GM12878 (cell line): ENCODE data around the gene OTUD4. TPM values are rescaled to one million over a fixed set of nuclear protein-coding genes. Genes with fewer than 3 reads are reported as not detected.
A peak's percentile ranks its signal among the peaks of the same experiment; 100 is the strongest.

ENCODE experiments used
- ATAC-seq: fragments of 200-7000 bp; cut with Tn5 transposase; 3 replicates; pipeline ENCODE4 v1.9.1; 2020; ENCODE audit warnings: mild to moderate bottlenecking, moderate library complexity
- BruUV-seq: library from RNA; stranded (reverse); fragments of 400-500 nt; replicated peaks from 2 replicates; lab custom pipeline; 2021; lab: Mats Ljungman, UMichigan
- CTCF ChIA-PET: fragments of 300-600 bp; sonication (Branson Sonifier 250); formaldehyde crosslinking; extraction: SDS; loops from one replicate; lab custom pipeline; 2021; ENCODE audit warnings: inconsistent platforms; lab: Yijun Ruan, JAX
- POLR2A ChIA-PET: fragments of 350-600 bp; formaldehyde crosslinking; extraction: SDS; loops from one replicate; lab custom pipeline; 2021; ENCODE audit warnings: inconsistent platforms; lab: Charles Lee
- RAD21 ChIA-PET: fragments of 300-600 bp; sonication (Branson Sonifier 250); formaldehyde crosslinking; loops from one replicate; lab custom pipeline; 2023; ENCODE audit warnings: antibody characterized with exemption; ENCODE audit not compliant: unreplicated experiment; lab: Charles Lee
- SMC1A ChIA-PET: fragments of 300-600 bp; sonication (Branson Sonifier 250); formaldehyde crosslinking; loops from one replicate; lab custom pipeline; 2023; ENCODE audit not compliant: unreplicated experiment, uncharacterized antibody; lab: Charles Lee
- DNase-seq: peaks from one replicate; pipeline ENCODE4 v3.0.0-alpha.2; 2011; ENCODE audit warnings: low read depth, low spot score
- FAIRE-seq: peaks from 3 replicates; lab custom pipeline; 2011; peaks lifted over from hg19 to GRCh38; lab: Jason Lieb, UNC
- H2AFZ ChIP-seq: 2 replicates; pipeline ENCODE4 v1.6.0; 2011; ENCODE audit warnings: low read depth, low read length, control low read depth; ENCODE audit not compliant: control insufficient read depth
- H3K27ac ChIP-seq: 2 replicates; pipeline ENCODE4 v1.5.1; 2011; ENCODE audit warnings: control low read depth; ENCODE audit not compliant: control insufficient read depth, insufficient read depth
- H3K27me3 ChIP-seq, 2 experiments: replicated peaks in 1 of 2; 2 replicates each; pipeline versions ENCODE4 v1.6.0 to v1.6.1; 2011; ENCODE audit warnings: low read length in 1 of 2; ENCODE audit not compliant: control insufficient read depth in 2 of 2, insufficient read depth in 2 of 2
- H3K36me3 ChIP-seq, 2 experiments: 2 replicates each; pipeline ENCODE4 v1.5.1; 2011; ENCODE audit warnings: low read length in 1 of 2; ENCODE audit not compliant: control insufficient read depth in 2 of 2, insufficient read depth in 2 of 2
- H3K4me1 ChIP-seq: 2 replicates; pipeline ENCODE4 v1.6.1; 2011; ENCODE audit warnings: mild to moderate bottlenecking, low read length, moderate library complexity, mixed read lengths; ENCODE audit not compliant: control insufficient read depth, insufficient read depth
- H3K4me2 ChIP-seq: 2 replicates; pipeline ENCODE4 v1.6.0; 2011; ENCODE audit warnings: control low read depth; ENCODE audit not compliant: control insufficient read depth, insufficient read depth
- H3K4me3 ChIP-seq: fragments of 200-600 bp; sonication (generic); 2 replicates; pipeline ENCODE4 v1.5.1; 2016
- H3K79me2 ChIP-seq: 2 replicates; pipeline ENCODE4 v1.6.0; 2011; ENCODE audit warnings: low read length; ENCODE audit not compliant: control insufficient read depth, insufficient read depth
- H3K9ac ChIP-seq: 2 replicates; pipeline ENCODE4 v1.8.0; 2011; ENCODE audit warnings: low read length, control low read depth, mixed read lengths; ENCODE audit not compliant: control insufficient read depth, insufficient read depth
- H3K9me3 ChIP-seq: replicated peaks from 3 replicates; pipeline ENCODE4 v1.5.1; 2011; ENCODE audit warnings: mild to moderate bottlenecking, low read length; ENCODE audit not compliant: control insufficient read depth, insufficient read depth
- H4K20me1 ChIP-seq: 2 replicates; pipeline ENCODE4 v1.6.0; 2011; ENCODE audit not compliant: control insufficient read depth, insufficient read depth
- BHLHE40 ChIP-seq, 2 experiments: fragments of 450-650 bp in 1 of 2; IDR thresholded peaks; 2 replicates each; pipeline ENCODE4 v1.6.1; 2011 to 2017; ENCODE audit warnings: low read depth in 2 of 2, borderline replicate concordance in 1 of 2, improper control_type of control experiment in 1 of 2, low read length in 1 of 2, mild to moderate bottlenecking in 1 of 2
- CBX3 ChIP-seq: fragments of 200-600 bp; sonication (generic); IDR thresholded peaks from 2 replicates; pipeline ENCODE4 v1.6.1; 2016; ENCODE audit warnings: low read depth, borderline replicate concordance
- ETV6 ChIP-seq, 2 experiments: fragments of 450-650 bp in 1 of 2; IDR thresholded peaks in 1 of 2; conservative IDR thresholded peaks in 1 of 2; 2 replicates each; pipeline ENCODE4 v1.6.1; 2014; ENCODE audit warnings: antibody characterized with exemption in 1 of 2, borderline replicate concordance in 1 of 2, low read depth in 1 of 2, mild to moderate bottlenecking in 1 of 2, moderate library complexity in 1 of 2
- FOXK2 ChIP-seq: fragments of 450-650 bp; IDR thresholded peaks from 2 replicates; pipeline ENCODE4 v1.6.1; 2017; ENCODE audit warnings: mild to moderate bottlenecking, moderate library complexity
- JUNB ChIP-seq: IDR thresholded peaks from 2 replicates; pipeline ENCODE4 v1.6.1; 2016; ENCODE audit warnings: antibody characterized with exemption, mild to moderate bottlenecking
- MEF2A ChIP-seq: IDR thresholded peaks from 2 replicates; pipeline ENCODE4 v1.6.1; 2011; ENCODE audit warnings: low read depth, mild to moderate bottlenecking, low read length, moderate library complexity; ENCODE audit not compliant: insufficient read depth
- NFIC ChIP-seq: IDR thresholded peaks from 2 replicates; pipeline ENCODE4 v1.6.1; 2012; ENCODE audit warnings: low read depth, mild to moderate bottlenecking, inconsistent platforms, low read length, moderate library complexity
- RUNX3 ChIP-seq: IDR thresholded peaks from 2 replicates; pipeline ENCODE4 v1.6.1; 2012; ENCODE audit warnings: low read length, inconsistent platforms
- SIN3A ChIP-seq: IDR thresholded peaks from 2 replicates; pipeline ENCODE4 v1.6.1; 2012; ENCODE audit warnings: low read depth, low read length, improper control_type of control experiment
- ZNF274 ChIP-seq: IDR thresholded peaks from one replicate; pipeline ENCODE4 v1.8.0; 2011; ENCODE audit not compliant: insufficient read length, insufficient read depth
- WGBS: methylation state at CpG from one replicate; pipeline ENCODE4 v1.1.6; 2016; ENCODE audit warnings: low lambda C conversion rate; ENCODE audit not compliant: insufficient replicate concordance, insufficient coverage; ENCODE audit errors: missing lambda C conversion rate; 5-methylcytosine and 5-hydroxymethylcytosine counted together
- in situ Hi-C: fragments of 300-500 bp; cut with MboI; formaldehyde crosslinking; loops from 9 replicates; pipeline ENCODE4 v1.14.3; 2018; ENCODE audit warnings: mixed read lengths
- intact Hi-C: fragments of 100-400 bp; cut with micrococcal nuclease; formaldehyde crosslinking; loops from one replicate; pipeline ENCODE4 v1.14.2; 2022; ENCODE audit not compliant: unreplicated experiment
- polyA plus RNA-seq, 11 experiments: library from polyadenylated mRNA; depleted of rRNA in 4 of 11; unstranded in 6 of 11; stranded (reverse) in 5 of 11; fragments of >200 nt; fragmentation: Nextera tagmentation in 4 of 11; fragmentation: Illumina TruSeq in 1 of 11; extraction: Ambion mirVana in 4 of 11; extraction: Trizol in 1 of 11; gene quantifications; 1 replicate in 1 of 11; 2 replicates in 10 of 11; pipeline versions ENCODE4 v1.2.1 to v1.2.3, GENCODE V29; 2011 to 2016; ENCODE audit warnings: inconsistent platforms in 2 of 11, missing spikeins in 2 of 11, low read depth in 1 of 11
- total RNA-seq, 4 experiments: library from RNA; depleted of rRNA in 3 of 4; stranded (reverse); fragments of >200 nt in 3 of 4; fragmentation: Illumina TruSeq in 1 of 4; extraction: Trizol in 1 of 4; gene quantifications; 2 replicates each; pipeline versions ENCODE4 v1.2.1 to v1.2.3, GENCODE V29; 2013 to 2021
- TF ChIP-seq, protein P1 (sequence below): fragments of 450-650 bp; formaldehyde crosslinking; IDR thresholded peaks from 2 replicates; pipeline ENCODE4 v1.5.0; 2022; ENCODE audit warnings: mild to moderate bottlenecking, missing genetic modification characterization

OTUD4 gene
- total and polyA plus RNA-seq, 10 of the 15 experiments (the other 5 are each of a cell fraction or from before 2014, with no cell fraction given): 2.2 to 26.3 (median 14.2) TPM

DNA sequence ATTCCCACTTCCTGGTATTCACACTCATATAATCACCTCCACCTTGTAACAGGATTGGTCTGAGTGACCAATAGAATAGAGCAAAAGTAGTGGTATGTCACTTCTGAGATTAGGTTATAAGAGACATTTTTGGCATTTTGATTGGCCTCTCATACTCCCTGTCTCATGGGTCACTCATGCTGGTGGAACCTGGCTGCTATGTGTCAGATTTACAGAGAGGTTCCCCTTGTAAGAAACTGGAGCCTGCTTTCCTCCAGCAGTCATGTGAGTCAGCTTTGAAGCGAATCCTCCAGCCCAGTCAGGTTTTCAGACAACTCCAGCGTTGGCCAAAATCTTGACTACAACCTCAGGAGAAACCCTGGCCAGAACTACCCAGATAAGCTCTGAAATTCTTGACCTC lies 2.6 kb upstream of the OTUD4 start:
- no peak overlapping the region for H3K9ac ChIP-seq
- SMC1A ChIA-PET: interaction anchor here (0.8 to 3.6 kb wide), 5 partner anchors 8 to 38 kb away, joined by 3 to 17 read pairs (median 4); no protein-coding TSS in a partner anchor
- 94% methylated on average over 2 of the region's 2 CpGs for WGBS
- no peaks in the 10 kb centered on the region for H4K20me1 ChIP-seq
- no peak for DNase-seq
- H3K36me3 ChIP-seq: no peaks in the 10 kb centered on the region
- no peak overlapping the region for H2AFZ ChIP-seq
- POLR2A ChIA-PET: no interaction called here
- H3K4me2 ChIP-seq: no peak overlapping the region
- no peak for FAIRE-seq
- no TSS peak for BruUV-seq
- CTCF ChIA-PET: interaction anchor here (2.1 kb wide), 1 partner anchor 34 kb away, joined by 7 read pairs; no protein-coding TSS in a partner anchor
- H3K9me3 ChIP-seq: no peaks in the 10 kb centered on the region
- intact Hi-C loops: loop anchor here (5.0 to 10.0 kb wide), 2 partner anchors 754 to 1092 kb away; partner anchors contain the start of gene ZNF827
- H3K79me2 ChIP-seq: peaks cover 17% of the 10 kb centered on the region
- no peak for TF ChIP-seq FOXK2
- no peak for TF ChIP-seq ZNF274
- H3K27ac ChIP-seq: no peak overlapping the region
- peaks cover 32% of the 10 kb centered on the region for H3K4me1 ChIP-seq
- RAD21 ChIA-PET: no interaction called here
- in situ Hi-C loops: no loop called here
- H3K4me3 ChIP-seq: no peak overlapping the region
- ATAC-seq: no peak
- H3K27me3 ChIP-seq: no peaks in the 10 kb centered on the region

DNA sequence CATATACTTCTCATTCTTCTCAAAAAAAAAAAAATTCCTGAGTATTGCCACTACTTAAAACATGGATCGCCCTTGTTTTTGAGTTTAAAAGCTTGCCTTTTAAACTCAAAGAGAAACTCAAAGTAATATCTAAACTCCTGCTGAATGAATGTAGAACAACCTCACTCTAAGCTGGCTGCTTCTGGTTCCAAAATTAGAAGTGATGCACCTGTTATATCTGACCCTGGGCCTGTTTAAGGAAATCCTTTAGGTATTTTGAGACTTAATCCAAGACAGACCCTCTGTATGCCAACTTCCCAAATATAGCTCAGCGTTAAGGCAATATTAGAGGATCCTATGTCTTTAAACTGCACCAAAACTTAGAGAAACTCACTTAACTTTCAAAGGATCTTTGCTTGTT lies 1.8 kb upstream of the OTUD4 start:
- no peaks in the 10 kb centered on the region for H3K9me3 ChIP-seq
- H4K20me1 ChIP-seq: no peaks in the 10 kb centered on the region
- WGBS: 26% methylated on average over 2 of the region's 2 CpGs
- no peaks in the 10 kb centered on the region for H3K27me3 ChIP-seq
- H3K36me3 ChIP-seq: no peaks in the 10 kb centered on the region
- peak overlapping the region; percentile 45 for H3K27ac ChIP-seq
- no peak overlapping the region for H3K4me3 ChIP-seq
- ChIA-PET SMC1A (interaction anchor here (0.7 to 3.6 kb wide), 5 partner anchors 9 to 428 kb away, joined by 3 to 17 read pairs (median 5); no protein-coding TSS in a partner anchor), POLR2A (interaction anchor here (0.5 to 1.2 kb wide), 8 partner anchors 9 to 623 kb away, joined by 3 to 5 read pairs (median 4); no protein-coding TSS in a partner anchor), CTCF (interaction anchor here (0.5 to 2.1 kb wide), 3 partner anchors 34 to 280 kb away, joined by 3 to 7 read pairs (median 3); no protein-coding TSS in a partner anchor), RAD21 (interaction anchor here (0.6 to 1.5 kb wide), 5 partner anchors 9 to 81 kb away, joined by 3 to 4 read pairs (median 3); no protein-coding TSS in a partner anchor)
- peaks cover 30% of the 10 kb centered on the region for H3K4me1 ChIP-seq
- DNase-seq: no peak
- no peak for ATAC-seq
- no peak overlapping the region for H3K9ac ChIP-seq
- no peak for FAIRE-seq
- peaks cover 25% of the 10 kb centered on the region for H3K79me2 ChIP-seq
- BruUV-seq: no TSS peak
- H2AFZ ChIP-seq: peak overlapping the region; percentile 55
- in situ Hi-C loops (no loop called here), intact Hi-C loops (loop anchor here (5.0 to 10.0 kb wide), 2 partner anchors 755 to 1093 kb away; partner anchors contain the start of gene ZNF827)
- peak overlapping the region; percentile 50; the same call in 1 of the 2 replicates for H3K4me2 ChIP-seq
- peak; percentile 72 for TF ChIP-seq JUNB
- peak; percentile 54 for TF ChIP-seq RUNX3
- TF ChIP-seq BHLHE40 (IDR thresholded peaks at IDR 0.05; ENCODE audit: borderline replicate concordance in 1 of 2, low read depth in 2 of 2, low read length in 1 of 2): no peak
- no peak for TF ChIP-seq SIN3A
- TF ChIP-seq MEF2A: peak; percentile 92
- TF ChIP-seq NFIC: peak; percentile 73
- no peak for TF ChIP-seq CBX3
- TF ChIP-seq, protein P1, sequence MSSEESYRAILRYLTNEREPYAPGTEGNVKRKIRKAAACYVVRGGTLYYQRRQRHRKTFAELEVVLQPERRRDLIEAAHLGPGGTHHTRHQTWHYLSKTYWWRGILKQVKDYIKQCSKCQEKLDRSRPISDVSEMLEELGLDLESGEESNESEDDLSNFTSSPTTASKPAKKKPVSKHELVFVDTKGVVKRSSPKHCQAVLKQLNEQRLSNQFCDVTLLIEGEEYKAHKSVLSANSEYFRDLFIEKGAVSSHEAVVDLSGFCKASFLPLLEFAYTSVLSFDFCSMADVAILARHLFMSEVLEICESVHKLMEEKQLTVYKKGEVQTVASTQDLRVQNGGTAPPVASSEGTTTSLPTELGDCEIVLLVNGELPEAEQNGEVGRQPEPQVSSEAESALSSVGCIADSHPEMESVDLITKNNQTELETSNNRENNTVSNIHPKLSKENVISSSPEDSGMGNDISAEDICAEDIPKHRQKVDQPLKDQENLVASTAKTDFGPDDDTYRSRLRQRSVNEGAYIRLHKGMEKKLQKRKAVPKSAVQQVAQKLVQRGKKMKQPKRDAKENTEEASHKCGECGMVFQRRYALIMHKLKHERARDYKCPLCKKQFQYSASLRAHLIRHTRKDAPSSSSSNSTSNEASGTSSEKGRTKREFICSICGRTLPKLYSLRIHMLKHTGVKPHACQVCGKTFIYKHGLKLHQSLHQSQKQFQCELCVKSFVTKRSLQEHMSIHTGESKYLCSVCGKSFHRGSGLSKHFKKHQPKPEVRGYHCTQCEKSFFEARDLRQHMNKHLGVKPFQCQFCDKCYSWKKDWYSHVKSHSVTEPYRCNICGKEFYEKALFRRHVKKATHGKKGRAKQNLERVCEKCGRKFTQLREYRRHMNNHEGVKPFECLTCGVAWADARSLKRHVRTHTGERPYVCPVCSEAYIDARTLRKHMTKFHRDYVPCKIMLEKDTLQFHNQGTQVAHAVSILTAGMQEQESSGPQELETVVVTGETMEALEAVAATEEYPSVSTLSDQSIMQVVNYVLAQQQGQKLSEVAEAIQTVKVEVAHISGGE (CRISPR knock-in tag): no peak
- TF ChIP-seq ETV6 (conservative IDR thresholded peaks at IDR 0.05 in 1 of 2, IDR thresholded peaks at IDR 0.05 in 1 of 2; ENCODE audit: borderline replicate concordance in 1 of 2, low read depth in 1 of 2): no peak
